Stomach smooth muscle (tissue), 2 donors: ENCODE results near the gene ELK1.
"Not testable (repeated sequence)": the region's sequence is repeated elsewhere in the genome, so short reads cannot be mapped to it uniquely, and the experiment has no call there.

Experiments used
- H3K27ac ChIP-seq: one replicate; pipeline ENCODE4 v1.7.0; 2013; ENCODE audit warnings: mild to moderate bottlenecking, low read length, inconsistent platforms
- H3K27me3 ChIP-seq, 2 donors: one replicate each; pipeline ENCODE4 v1.7.0; 2013; ENCODE audit warnings: low read length in 2 of 2; ENCODE audit not compliant: insufficient read depth in 2 of 2, control insufficient read depth in 1 of 2
- H3K36me3 ChIP-seq, 2 donors: one replicate each; pipeline ENCODE4 v1.7.0; 2013; ENCODE audit warnings: low read length in 2 of 2; ENCODE audit not compliant: control insufficient read depth in 2 of 2, insufficient read depth in 2 of 2
- H3K4me1 ChIP-seq: one replicate; pipeline ENCODE4 v1.7.0; 2013; ENCODE audit warnings: low read length; ENCODE audit not compliant: control insufficient read depth, insufficient read depth
- H3K4me3 ChIP-seq, 2 donors: one replicate each; pipeline ENCODE4 v1.7.0; 2013; ENCODE audit warnings: low read length in 2 of 2
- H3K9ac ChIP-seq, 2 donors: one replicate each; pipeline ENCODE4 v1.7.0; 2013; ENCODE audit warnings: low read length in 2 of 2, mild to moderate bottlenecking in 1 of 2
- H3K9me3 ChIP-seq, 2 donors: one replicate each; pipeline ENCODE4 v1.7.0; 2013; ENCODE audit warnings: low read length in 2 of 2; ENCODE audit not compliant: control insufficient read depth in 2 of 2
- donor health status: healthy.
- donor health status: Pancreatic carcinoma.

Gene ELK1

GRCh38 chrX:47612418-47612817 lies 37.9 kb downstream of the ELK1 start:
- Histone ChIP-seq H3K27me3 (peaks cover 0 to 14% of the 10 kb centered on the region in 2 donors), H3K27ac (no peak overlapping the region), H3K36me3 (no peaks in the 10 kb centered on the region), H3K4me1 (no peaks in the 10 kb centered on the region), H3K9me3 (peaks cover 0 to 3% of the 10 kb centered on the region in 2 donors), H3K9ac (no peak overlapping the region), H3K4me3 (no peak overlapping the region)

GRCh38 chrX:47611926-47612325 lies 38.4 kb downstream of the ELK1 start:
- H3K36me3 ChIP-seq, result no peaks in the 10 kb centered on the region
- no peak overlapping the region for H3K9ac ChIP-seq
- no peak overlapping the region for H3K27ac ChIP-seq
- no peaks in the 10 kb centered on the region for H3K4me1 ChIP-seq
- peaks cover 0 to 3% of the 10 kb centered on the region in 2 donors for H3K9me3 ChIP-seq
- no peak overlapping the region for H3K4me3 ChIP-seq
- H3K27me3 ChIP-seq, result peaks cover 0 to 14% of the 10 kb centered on the region in 2 donors

GRCh38 chrX:47611489-47611888 lies 38.9 kb downstream of the ELK1 start:
- H3K4me3 ChIP-seq, result no peak overlapping the region
- H3K9ac ChIP-seq, result no peak overlapping the region
- H3K27ac ChIP-seq, result no peak overlapping the region
- H3K36me3 ChIP-seq, result no peaks in the 10 kb centered on the region
- H3K27me3 ChIP-seq, result peaks cover 0 to 14% of the 10 kb centered on the region in 2 donors
- peaks cover 0 to 3% of the 10 kb centered on the region in 2 donors for H3K9me3 ChIP-seq
- no peaks in the 10 kb centered on the region for H3K4me1 ChIP-seq

- Histone ChIP-seq H3K4me3 (no peak overlapping the region), H3K36me3 (no peaks in the 10 kb centered on the region), H3K4me1 (no peaks in the 10 kb centered on the region), H3K27ac (no peak overlapping the region), H3K9me3 (no peaks in the 10 kb centered on the region), H3K9ac (no peak overlapping the region), H3K27me3 (peaks cover 0 to 12% of the 10 kb centered on the region in 2 donors)
Measured at GRCh38 chrX:47610511-47610910, 39.9 kb downstream of the ELK1 start.

- Histone ChIP-seq H3K27me3 (peaks cover 0 to 7% of the 10 kb centered on the region in 2 donors), H3K9ac (no peak overlapping the region), H3K9me3 (no peaks in the 10 kb centered on the region), H3K36me3 (no peaks in the 10 kb centered on the region), H3K27ac (no peak overlapping the region), H3K4me1 (no peaks in the 10 kb centered on the region), H3K4me3 (no peak overlapping the region)
Measured at GRCh38 chrX:47608130-47608810, 42.1 kb downstream of the ELK1 start.

- H3K4me3 ChIP-seq, result no peak overlapping the region
- no peak overlapping the region for H3K27ac ChIP-seq
- no peak overlapping the region for H3K9ac ChIP-seq
- H3K9me3 ChIP-seq, result no peaks in the 10 kb centered on the region
- no peaks in the 10 kb centered on the region for H3K4me1 ChIP-seq
- peaks cover 0 to 7% of the 10 kb centered on the region in 2 donors for H3K27me3 ChIP-seq
- H3K36me3 ChIP-seq, result no peaks in the 10 kb centered on the region
Measured at GRCh38 chrX:47607091-47607490, 43.3 kb downstream of the ELK1 start.

- no peaks in the 10 kb centered on the region for H3K4me1 ChIP-seq
- no peak overlapping the region for H3K4me3 ChIP-seq
- H3K27me3 ChIP-seq, result peaks cover 0 to 5% of the 10 kb centered on the region in 2 donors
- no peaks in the 10 kb centered on the region for H3K36me3 ChIP-seq
- H3K27ac ChIP-seq, result no peak overlapping the region
- H3K9me3 ChIP-seq, result peaks cover 0 to 3% of the 10 kb centered on the region in 2 donors
- no peak overlapping the region for H3K9ac ChIP-seq
Measured at GRCh38 chrX:47605024-47605423, 45.3 kb downstream of the ELK1 start.

- not testable (repeated sequence) for H3K4me1 ChIP-seq, H3K27ac ChIP-seq, H3K9ac ChIP-seq, H3K36me3 ChIP-seq, H3K9me3 ChIP-seq, H3K27me3 ChIP-seq, H3K4me3 ChIP-seq
Measured at GRCh38 chrX:47603125-47603524, 47.2 kb downstream of the ELK1 start.

- H3K9me3 ChIP-seq, result peaks cover 0 to 14% of the 10 kb centered on the region in 2 donors
- H3K27me3 ChIP-seq, result no peaks in the 10 kb centered on the region
- H3K4me3 ChIP-seq, result no peak overlapping the region
- H3K36me3 ChIP-seq, result no peaks in the 10 kb centered on the region
- H3K4me1 ChIP-seq, result no peaks in the 10 kb centered on the region
- no peak overlapping the region for H3K9ac ChIP-seq
- no peak overlapping the region for H3K27ac ChIP-seq
Measured at GRCh38 chrX:47597222-47597621, 53.1 kb downstream of the ELK1 start.

- Histone ChIP-seq H3K27ac (no peak overlapping the region), H3K27me3 (no peaks in the 10 kb centered on the region), H3K9me3 (peaks cover 0 to 14% of the 10 kb centered on the region in 2 donors), H3K4me3 (no peak overlapping the region), H3K4me1 (no peaks in the 10 kb centered on the region), H3K9ac (no peak overlapping the region), H3K36me3 (no peaks in the 10 kb centered on the region)
Measured at GRCh38 chrX:47596256-47596655, 54.1 kb downstream of the ELK1 start.

GRCh38 chrX:47595716-47596251 lies 54.6 kb downstream of the ELK1 start:
- Histone ChIP-seq H3K27ac (no peak overlapping the region), H3K4me3 (no peak overlapping the region)

More at GRCh38 chrX:47595716-47596251, 54.6 kb downstream of the ELK1 start:
- H3K9ac ChIP-seq, result no peak overlapping the region
- H3K36me3 ChIP-seq, result no peaks in the 10 kb centered on the region
- peaks cover 0 to 14% of the 10 kb centered on the region in 2 donors for H3K9me3 ChIP-seq
- H3K4me1 ChIP-seq, result no peaks in the 10 kb centered on the region
- no peaks in the 10 kb centered on the region for H3K27me3 ChIP-seq
